Keratinocyte (primary cell): ENCODE data around the gene ZRANB1. TPM values are rescaled to one million over a fixed set of nuclear protein-coding genes. Genes with fewer than 3 reads are reported as not detected.

ENCODE experiments used
- DNase-seq: peaks from one replicate; pipeline ENCODE4 v3.0.0-alpha.2; 2011; ENCODE audit warnings: low read depth, missing footprints, low spot score
- FAIRE-seq: peaks from 2 replicates; lab custom pipeline; 2011; peaks lifted over from hg19 to GRCh38; lab: Jason Lieb, UNC
- H2AFZ ChIP-seq: 2 replicates; pipeline ENCODE4 v1.6.0; 2012; ENCODE audit warnings: low read length, control low read depth, inconsistent platforms; ENCODE audit not compliant: control insufficient read depth
- H3K27ac ChIP-seq: 2 replicates; pipeline ENCODE4 v1.5.1; 2011; ENCODE audit warnings: low read length; ENCODE audit not compliant: control insufficient read depth, insufficient read depth
- H3K27me3 ChIP-seq: 3 replicates; pipeline ENCODE4 v1.6.0; 2011; ENCODE audit warnings: low read length; ENCODE audit not compliant: control insufficient read depth, insufficient read depth; ENCODE audit errors: extremely low read depth
- H3K36me3 ChIP-seq, 2 experiments: 2 replicates in 1 of 2; 3 replicates in 1 of 2; pipeline ENCODE4 v1.5.1; 2011; ENCODE audit warnings: low read length in 2 of 2, mild to moderate bottlenecking in 1 of 2; ENCODE audit not compliant: control insufficient read depth in 2 of 2, insufficient read depth in 2 of 2; ENCODE audit errors: extremely low read depth in 1 of 2
- H3K4me1 ChIP-seq: 3 replicates; pipeline ENCODE4 v1.5.1; 2011; ENCODE audit warnings: low read length; ENCODE audit not compliant: control insufficient read depth, insufficient read depth; ENCODE audit errors: extremely low read depth
- H3K4me2 ChIP-seq: 3 replicates; pipeline ENCODE4 v1.6.0; 2011; ENCODE audit warnings: low read depth, low read length; ENCODE audit not compliant: control insufficient read depth, insufficient read depth; ENCODE audit errors: extremely low read depth
- H3K4me3 ChIP-seq, 3 experiments: fragments of 200-600 bp in 1 of 3; sonication (generic) in 1 of 3; 2 replicates in 2 of 3; 3 replicates in 1 of 3; pipeline ENCODE4 v1.5.1; 2011 to 2016; ENCODE audit warnings: low read length in 3 of 3, mild to moderate bottlenecking in 3 of 3, control low read depth in 2 of 3, inconsistent platforms in 1 of 3, low read depth in 1 of 3, mixed read lengths in 1 of 3, mixed run types in 1 of 3, moderate library complexity in 1 of 3; ENCODE audit not compliant: control insufficient read depth in 2 of 3, insufficient read depth in 2 of 3; ENCODE audit errors: extremely low read depth in 1 of 3
- H3K79me2 ChIP-seq: 2 replicates; pipeline ENCODE4 v1.6.0; 2012; ENCODE audit warnings: low read length; ENCODE audit not compliant: control insufficient read depth, insufficient read depth
- H3K9ac ChIP-seq: 3 replicates; pipeline ENCODE4 v1.6.0; 2011; ENCODE audit warnings: low read length; ENCODE audit not compliant: control insufficient read depth, insufficient read depth; ENCODE audit errors: extremely low read depth
- H3K9me1 ChIP-seq: 3 replicates; pipeline ENCODE4 v1.6.0; 2011; ENCODE audit warnings: low read length; ENCODE audit not compliant: control insufficient read depth, insufficient read depth; ENCODE audit errors: extremely low read depth
- H3K9me3 ChIP-seq: 2 replicates; pipeline ENCODE4 v1.5.1; 2012; ENCODE audit warnings: low read depth, low read length; ENCODE audit not compliant: control insufficient read depth
- H4K20me1 ChIP-seq: 3 replicates; pipeline ENCODE4 v1.6.0; 2011; ENCODE audit warnings: low read length; ENCODE audit not compliant: control insufficient read depth, insufficient read depth; ENCODE audit errors: extremely low read depth
- CTCF ChIP-seq, 3 experiments: IDR thresholded peaks in 1 of 3; conservative IDR thresholded peaks in 1 of 3; optimal IDR thresholded peaks in 1 of 3; 2 replicates in 2 of 3; 3 replicates in 1 of 3; pipeline versions ENCODE3 to v1.5.1; 2011; ENCODE audit warnings: low read length in 3 of 3, mild to moderate bottlenecking in 3 of 3, moderate library complexity in 2 of 3, control low read depth in 1 of 3, inconsistent platforms in 1 of 3; ENCODE audit not compliant: insufficient read depth in 2 of 3; ENCODE audit errors: extremely low read depth in 1 of 3
- EZH2 ChIP-seq: IDR thresholded peaks from one replicate; pipeline ENCODE4 v1.6.1; 2012; ENCODE audit warnings: inconsistent platforms, mild to moderate bottlenecking, low read length, moderate library complexity
- dilution Hi-C: fragments of 300-500 bp; cut with MboI; formaldehyde crosslinking; loops from one replicate; pipeline ENCODE4 v1.7.0; 2020; ENCODE audit warnings: low sequenced_read_pairs; ENCODE audit not compliant: extremely low pct_ligation_motif_present
- polyA plus RNA-seq, 5 experiments: library from polyadenylated mRNA; depleted of rRNA in 3 of 5; stranded (reverse) in 3 of 5; stranded (forward) in 1 of 5; unstranded in 1 of 5; fragments of >200 nt; gene quantifications; 1 replicate in 1 of 5; 2 replicates in 3 of 5; 3 replicates in 1 of 5; pipeline versions ENCODE4 v1.2.1 to v1.2.3, GENCODE V29; 2011 to 2012; ENCODE audit warnings: missing spikeins in 2 of 5, low read depth in 1 of 5, low replicate concordance in 1 of 5

ZRANB1 gene
- polyA plus RNA-seq, 1 donor (not counting 4 experiments of a cell fraction or from before 2014, with no cell fraction given) = 9.3 TPM

GRCh38 chr10:125017547-125018298, 75.8 kb downstream of the ZRANB1 start:
- Histone ChIP-seq H3K9me3 (no peaks in the 10 kb centered on the region), H3K4me3 (no peak overlapping the region), H3K27me3 (no peaks in the 10 kb centered on the region), H3K9ac (no peak overlapping the region), H3K27ac (no peak overlapping the region), H3K36me3 (peaks cover 15 to 23% of the 10 kb centered on the region in 2 experiments), H3K4me2 (no peak overlapping the region), H3K79me2 (peaks cover 91% of the 10 kb centered on the region), H3K4me1 (no peaks in the 10 kb centered on the region), H2AFZ (no peak overlapping the region), H4K20me1 (peaks cover 14% of the 10 kb centered on the region), H3K9me1 (no peaks in the 10 kb centered on the region)
- no peak for FAIRE-seq
- dilution Hi-C loops = no loop called here
- TF ChIP-seq EZH2 (no peak), CTCF (optimal IDR thresholded peaks at IDR 0.05 in 1 of 3, IDR thresholded peaks at IDR 0.05 in 1 of 3, conservative IDR thresholded peaks at IDR 0.05 in 1 of 3; ENCODE audit: extremely low read depth in 1 of 3, insufficient read depth in 2 of 3, low read length in 3 of 3) (no peak)
- no peak for DNase-seq

GRCh38 chr10:125018576-125019143, 76.7 kb downstream of the ZRANB1 start:
- dilution Hi-C loops = no loop called here
- no peaks in the 10 kb centered on the region for H3K4me1 ChIP-seq
- no peaks in the 10 kb centered on the region for H3K27me3 ChIP-seq
- H3K9ac ChIP-seq = no peak overlapping the region
- H3K79me2 ChIP-seq = peaks cover 93% of the 10 kb centered on the region
- H3K9me1 ChIP-seq = no peaks in the 10 kb centered on the region
- H4K20me1 ChIP-seq = peaks cover 17% of the 10 kb centered on the region
- FAIRE-seq = no peak
- no peak overlapping the region for H2AFZ ChIP-seq
- no peak for DNase-seq
- H3K4me3 ChIP-seq = no peak overlapping the region
- H3K27ac ChIP-seq = no peak overlapping the region
- peaks cover 22 to 25% of the 10 kb centered on the region in 2 experiments for H3K36me3 ChIP-seq
- TF ChIP-seq CTCF (optimal IDR thresholded peaks at IDR 0.05 in 1 of 3, IDR thresholded peaks at IDR 0.05 in 1 of 3, conservative IDR thresholded peaks at IDR 0.05 in 1 of 3; ENCODE audit: extremely low read depth in 1 of 3, insufficient read depth in 2 of 3, low read length in 3 of 3) (no peak), EZH2 (no peak)
- H3K4me2 ChIP-seq = no peak overlapping the region
- no peaks in the 10 kb centered on the region for H3K9me3 ChIP-seq
